PFSK-1 (cell line): ENCODE results near the gene PSMA7.

ENCODE experiments used
- SIN3A ChIP-seq: IDR thresholded peaks from 2 replicates; pipeline ENCODE4 v1.6.1; 2012; ENCODE audit warnings: mild to moderate bottlenecking, low read length, moderate library complexity, borderline replicate concordance; ENCODE audit not compliant: insufficient read depth
- TAF1 ChIP-seq: IDR thresholded peaks from 2 replicates; pipeline ENCODE4 v1.6.1; 2012; ENCODE audit warnings: low read length, control low read depth, borderline replicate concordance; ENCODE audit not compliant: insufficient read depth

DNA sequence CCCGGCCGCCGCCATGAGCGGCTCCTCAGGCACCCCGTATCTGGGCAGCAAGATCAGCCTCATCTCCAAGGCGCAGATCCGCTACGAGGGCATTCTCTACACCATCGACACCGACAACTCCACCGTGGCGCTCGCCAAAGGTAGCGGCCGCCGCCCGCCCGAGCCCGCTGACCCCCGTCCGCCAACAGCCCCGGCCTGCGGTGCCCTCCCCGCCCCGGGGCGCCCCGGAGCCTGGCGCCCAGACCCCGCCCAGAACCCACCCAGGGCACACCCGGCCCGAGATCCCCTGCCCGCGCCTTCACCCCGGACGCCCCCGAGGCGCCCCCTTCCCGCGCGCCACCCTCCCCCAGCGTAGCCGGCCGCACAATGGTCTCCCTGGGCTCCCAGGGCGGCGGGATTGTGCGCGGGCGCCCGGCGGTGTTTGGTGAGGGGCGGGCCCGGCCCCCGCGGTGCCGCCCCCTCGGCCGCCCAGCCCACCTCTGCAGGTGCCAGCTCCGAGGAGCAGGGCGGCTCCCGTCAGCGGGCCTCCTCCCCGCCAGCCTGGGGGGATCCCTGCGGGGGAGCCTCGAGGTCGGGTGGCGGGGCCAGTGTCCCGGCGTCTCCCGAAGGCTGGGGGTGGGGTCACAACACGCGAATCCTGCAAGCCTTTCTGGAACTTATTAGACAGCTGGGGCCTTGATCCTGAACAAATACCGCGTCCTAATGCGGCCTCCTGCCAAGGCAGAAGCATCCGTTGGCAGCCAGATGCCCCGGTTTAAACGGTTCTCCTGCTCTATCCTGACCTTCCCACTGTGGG lies 20.3 kb downstream of the PSMA7 start:
- TF ChIP-seq SIN3A, result no peak
- no peak for TF ChIP-seq TAF1
